Adrenal gland (tissue), 12 donors: ENCODE results near the gene TNNT2. TPM values are rescaled to one million over a fixed set of nuclear protein-coding genes. Genes with fewer than 3 reads are reported as not detected.

Experiments
- DNase-seq, 7 donors: peaks; one replicate each; pipeline ENCODE4 v3.0.0-alpha.2; 2019 to 2020
- H3K27ac ChIP-seq, 5 donors: fragments of 200-600 bp; sonication (generic) in 4 of 5; 1 replicate in 3 of 5; 2 replicates in 2 of 5; pipeline versions ENCODE4 v1.5.1 to v1.8.0; 2016 to 2020; ENCODE audit warnings: mild to moderate bottlenecking in 1 of 5
- H3K27me3 ChIP-seq: fragments of 200-600 bp; 2 replicates; pipeline ENCODE4 v1.8.0; 2021
- H3K36me3 ChIP-seq, 2 donors: fragments of 200-600 bp; replicated peaks in 1 of 2; 1 replicate in 1 of 2; 2 replicates in 1 of 2; pipeline versions ENCODE4 v1.5.1 to v1.8.0; 2018 to 2022
- H3K4me1 ChIP-seq, 2 donors: fragments of 200-600 bp; replicated peaks in 1 of 2; 1 replicate in 1 of 2; 2 replicates in 1 of 2; pipeline versions ENCODE4 v1.5.1 to v1.8.0; 2018 to 2021
- H3K4me3 ChIP-seq, 4 donors: fragments of 200-600 bp; sonication (generic) in 3 of 4; one replicate each; pipeline ENCODE4 v1.5.1; 2016 to 2018
- H3K9me3 ChIP-seq, 3 donors: fragments of 200-600 bp; sonication (generic) in 1 of 3; replicated peaks in 1 of 3; 1 replicate in 2 of 3; 2 replicates in 1 of 3; pipeline versions ENCODE4 v1.5.1 to v1.8.0; 2016 to 2021
- CTCF ChIP-seq, 6 experiments: fragments of 450-650 bp in 4 of 6; fragments of 200-600 bp in 2 of 6; sonication (generic) in 1 of 6; IDR thresholded peaks; 1 replicate in 5 of 6; 2 replicates in 1 of 6; pipeline versions ENCODE4 v1.5.1 to v1.8.0; 2016 to 2021; ENCODE audit warnings: antibody characterized with exemption in 6 of 6, mild to moderate bottlenecking in 2 of 6, moderate library complexity in 1 of 6
- POLR2A ChIP-seq, 2 donors: fragments of 450-650 bp; IDR thresholded peaks; one replicate each; pipeline ENCODE4 v1.6.1; 2017; ENCODE audit warnings: antibody characterized with exemption in 2 of 2, mild to moderate bottlenecking in 2 of 2, moderate library complexity in 1 of 2
- WGBS, 4 donors: extraction: QIAGEN DNeasy Blood & Tissue Kit in 2 of 4; methylation state at CpG; one replicate each; pipeline versions ENCODE4 v1.1.5 to v1.1.7; 2013 to 2017; 5-methylcytosine and 5-hydroxymethylcytosine counted together
- intact Hi-C, 2 donors: fragments of 100-400 bp; cut with DNase I; formaldehyde crosslinking; loops; one replicate each; pipeline versions ENCODE4 v1.14.1 to v1.15.0; 2022 to 2023
- polyA plus RNA-seq, 3 donors: library from polyadenylated mRNA; stranded (reverse); fragments of 200-250 nt in 2 of 3; fragments of 350-450 nt in 1 of 3; fragmentation: Illumina TruSeq in 1 of 3; extraction: RNeasy Lipid Tissue Mini Kit (QIAGEN cat#74804) in 1 of 3; gene quantifications; one replicate each; pipeline ENCODE4 v1.2.3, GENCODE V29; 2013 to 2014
- total RNA-seq, 9 donors: library from RNA; depleted of rRNA in 4 of 9; stranded (reverse); fragments of >200 nt in 4 of 9; fragments of 120-200 nt in 1 of 9; fragmentation: NEBNext Ultra II Directional in 1 of 9; extraction: Animal tissue kit (Norgen Biotek cat#: 25700) in 1 of 9; gene quantifications; one replicate each; pipeline versions ENCODE4 v1.1.0 to v1.2.4, GENCODE V29; 2013 to 2023
- donor health status: healthy with polysubstance abuse.
- donor health status: Bipolar disorder and iron deficiency.
- donor health status: DM: yes; HTN: yes; CAD: no.
- donor health status: DM: no; HTN: no; CAD: no.
- donor health status: DM: no; HTN: no; CAD: no.
- donor health status: DM: yes; HTN: yes; CAD: no.

The TNNT2 gene
- total and polyA plus RNA-seq, 12 donors = 0.39 to 37.3 (median 3.8) TPM; not detected in 2

DNA sequence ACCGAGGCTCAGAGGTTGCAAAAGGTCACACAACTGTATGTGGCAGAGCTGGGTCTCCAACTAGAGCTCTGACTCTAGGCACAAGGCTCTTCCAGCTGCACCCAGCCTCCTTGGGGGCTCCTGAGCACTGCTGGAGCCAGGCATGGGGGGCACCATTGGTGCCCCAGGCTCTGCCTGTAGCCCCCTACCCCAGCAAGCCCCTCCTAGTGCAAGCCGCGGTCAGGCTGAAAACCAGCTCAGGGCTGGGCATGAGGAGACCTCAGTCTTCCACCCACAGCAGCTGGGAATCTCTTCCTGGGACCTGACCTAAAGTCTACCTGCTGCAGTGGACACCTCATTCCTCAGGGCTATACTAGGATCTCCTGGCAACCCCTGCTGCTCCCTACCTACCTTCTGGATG is 14.6 kb downstream of the TNNT2 start:
- no peaks in the 10 kb centered on the region for H3K36me3 ChIP-seq
- TF ChIP-seq CTCF (IDR thresholded peaks at IDR 0.05) (no peak), POLR2A (IDR thresholded peaks at IDR 0.05) (no peak)
- no peak overlapping the region for H3K27ac ChIP-seq
- 70 to 97% (median 81%) methylated on average over 1 to 3 of the region's 3 CpGs for WGBS, 4 donors
- no peaks in the 10 kb centered on the region for H3K27me3 ChIP-seq
- no peaks in the 10 kb centered on the region for H3K4me1 ChIP-seq
- no peak overlapping the region for H3K4me3 ChIP-seq
- intact Hi-C loops = no loop called here
- no peaks in the 10 kb centered on the region for H3K9me3 ChIP-seq
- no peak for DNase-seq

- peak; percentile 21 to 55 (median 39) for DNase-seq
- TF ChIP-seq CTCF (IDR thresholded peaks at IDR 0.05) = peak; percentile 66 to 80 (median 74)
- no peak for TF ChIP-seq POLR2A (IDR thresholded peaks at IDR 0.05)
- intact Hi-C loops = loop anchor here in 1 of 2 donors (2.0 kb wide), 1 partner anchor 107 kb away; no protein-coding TSS in a partner anchor
- Histone ChIP-seq H3K4me1 (no peaks in the 10 kb centered on the region), H3K4me3 (no peak overlapping the region), H3K9me3 (no peaks in the 10 kb centered on the region), H3K36me3 (no peaks in the 10 kb centered on the region), H3K27ac (no peak overlapping the region), H3K27me3 (no peaks in the 10 kb centered on the region)
- WGBS, 4 donors = 42 to 72% (median 46%) methylated on average over 6 to 10 of the region's 10 CpGs
These were observed 15.6 kb downstream of the TNNT2 start for GRCh38 chr1:201361652-201362504.

DNA sequence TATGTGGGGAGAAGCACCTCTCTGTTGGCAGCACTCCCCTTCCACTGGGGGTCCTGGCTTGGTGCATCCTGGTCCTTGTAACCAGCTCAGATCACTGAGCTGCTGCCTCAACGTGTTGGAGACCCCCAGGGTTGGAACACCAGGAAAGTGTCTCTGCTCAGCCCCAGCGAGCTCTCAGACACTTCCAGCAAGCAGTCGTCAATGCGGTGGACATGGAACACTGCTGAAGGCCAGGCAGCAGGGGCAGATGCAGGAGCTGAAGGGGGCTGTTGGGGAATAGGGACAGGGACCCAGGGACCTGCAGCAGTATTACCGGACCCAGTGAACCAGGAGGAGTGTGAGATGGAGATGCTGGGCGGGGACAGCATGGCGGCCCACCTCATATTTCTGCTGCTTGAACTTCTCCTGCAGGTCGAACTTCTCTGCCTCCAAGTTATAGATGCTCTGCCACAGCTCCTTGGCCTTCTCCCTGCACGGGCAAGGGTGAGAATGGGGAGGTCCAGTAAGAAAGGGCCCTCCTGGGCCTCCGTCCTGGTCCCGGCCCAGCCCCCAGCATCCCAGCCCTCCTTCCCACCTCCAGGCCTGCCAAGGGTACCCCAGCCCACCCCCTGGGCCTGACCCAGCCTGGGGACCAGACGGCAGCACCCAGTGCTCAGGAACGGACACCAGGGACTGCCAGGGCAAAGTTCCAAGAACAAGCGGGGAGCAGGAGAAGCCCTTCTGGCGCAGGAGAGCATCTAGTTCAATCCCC is 16.4 kb downstream of the TNNT2 start:
- no peak for DNase-seq
- 76 to 83% (median 81%) methylated on average over 4 to 15 of the region's 15 CpGs for WGBS, 4 donors
- intact Hi-C loops = loop anchor here in 1 of 2 donors (2.0 kb wide), 1 partner anchor 106 kb away; no protein-coding TSS in a partner anchor
- Histone ChIP-seq H3K36me3 (no peaks in the 10 kb centered on the region), H3K4me3 (no peak overlapping the region), H3K4me1 (no peaks in the 10 kb centered on the region), H3K9me3 (no peaks in the 10 kb centered on the region), H3K27ac (no peak overlapping the region), H3K27me3 (no peaks in the 10 kb centered on the region)
- TF ChIP-seq POLR2A (IDR thresholded peaks at IDR 0.05) (no peak), CTCF (IDR thresholded peaks at IDR 0.05) (no peak)

DNA sequence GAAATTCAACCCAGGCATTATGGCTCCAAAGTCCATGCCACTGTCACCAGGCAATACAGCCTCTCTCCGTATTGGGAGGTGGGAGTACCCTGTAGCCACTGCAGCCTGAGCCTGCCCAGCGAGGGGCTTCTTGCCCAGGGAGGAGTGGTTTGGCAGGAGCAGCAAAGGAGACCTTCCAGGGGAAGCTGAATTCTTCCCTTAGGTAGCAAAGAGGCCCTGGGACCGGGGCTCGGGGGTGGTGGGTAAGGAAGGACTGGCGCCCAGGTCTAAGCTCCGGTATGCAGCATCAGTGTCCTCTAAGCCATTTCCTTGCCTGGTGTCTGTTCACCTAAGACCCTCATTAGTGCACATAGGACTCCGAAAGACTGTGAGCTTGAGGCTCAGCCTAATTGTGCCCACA is 17.0 kb downstream of the TNNT2 start:
- intact Hi-C loops = loop anchor here in 1 of 2 donors (2.0 kb wide), 1 partner anchor 106 kb away; no protein-coding TSS in a partner anchor
- Histone ChIP-seq H3K36me3 (no peaks in the 10 kb centered on the region), H3K4me1 (no peaks in the 10 kb centered on the region), H3K4me3 (no peak overlapping the region), H3K9me3 (no peaks in the 10 kb centered on the region), H3K27me3 (no peaks in the 10 kb centered on the region), H3K27ac (no peak overlapping the region)
- no peak for TF ChIP-seq POLR2A (IDR thresholded peaks at IDR 0.05)
- no peak for TF ChIP-seq CTCF (IDR thresholded peaks at IDR 0.05)
- 83 to 90% (median 87%) methylated on average over 6 to 7 of the region's 7 CpGs for WGBS, 4 donors
- DNase-seq = no peak
